GM11168 (cell line): ENCODE measurements around the gene MAP4K1.
"Not testable (repeated sequence)": the region's sequence is repeated elsewhere in the genome, so short reads cannot be mapped to it uniquely, and the experiment has no call there.

Experiments
- in situ Hi-C: fragments of 300-500 bp; cut with MboI; formaldehyde crosslinking; loops from one replicate; pipeline ENCODE4 v1.12.0; 2022; ENCODE audit warnings: low sequenced_read_pairs; ENCODE audit not compliant: unreplicated experiment

The MAP4K1 gene

GRCh38 chr19:38653028-38653571, 35.3 kb upstream of the MAP4K1 start:
- in situ Hi-C loops: no loop called here

GRCh38 chr19:38650911-38651584, 33.3 kb upstream of the MAP4K1 start:
- in situ Hi-C loops: no loop called here

- in situ Hi-C loops: no loop called here
These were observed 32.5 kb upstream of the MAP4K1 start for GRCh38 chr19:38650172-38650775.

GRCh38 chr19:38649305-38650171, 31.8 kb upstream of the MAP4K1 start:
- in situ Hi-C loops: no loop called here

- in situ Hi-C loops: no loop called here
These were observed 31.1 kb upstream of the MAP4K1 start for GRCh38 chr19:38648769-38649304.

- in situ Hi-C loops: no loop called here
These were observed 30.4 kb upstream of the MAP4K1 start for GRCh38 chr19:38647966-38648768.

- in situ Hi-C loops: no loop called here
These were observed 29.7 kb upstream of the MAP4K1 start, which contains the start of gene ACTN4 for GRCh38 chr19:38647368-38647965. ACTN4 (plus strand) TSS chr19:38647649; CDS start chr19:38647746, 97 bp downstream.

- in situ Hi-C loops: no loop called here
These were observed 27.0 kb upstream of the MAP4K1 start for GRCh38 chr19:38644719-38645118.

GRCh38 chr19:38642176-38642575, 24.4 kb upstream of the MAP4K1 start:
- in situ Hi-C loops: no loop called here

GRCh38 chr19:38640368-38640767, 22.6 kb upstream of the MAP4K1 start:
- in situ Hi-C loops: no loop called here

- in situ Hi-C loops: loop anchor here (5.0 kb wide), 1 partner anchor 97 kb away; no protein-coding TSS in a partner anchor
These were observed 21.9 kb upstream of the MAP4K1 start for GRCh38 chr19:38639679-38640078.

GRCh38 chr19:38638461-38638860, 20.7 kb upstream of the MAP4K1 start:
- in situ Hi-C loops: loop anchor here (5.0 kb wide), 1 partner anchor 96 kb away; no protein-coding TSS in a partner anchor

GRCh38 chr19:38635483-38636399, 18.0 kb upstream of the MAP4K1 start:
- in situ Hi-C loops: loop anchor here (5.0 kb wide), 1 partner anchor 93 kb away; no protein-coding TSS in a partner anchor

GRCh38 chr19:38634757-38635482, 17.2 kb upstream of the MAP4K1 start:
- in situ Hi-C loops: loop anchor here (5.0 kb wide), 1 partner anchor 93 kb away; no protein-coding TSS in a partner anchor

GRCh38 chr19:38632476-38633213, 14.9 kb upstream of the MAP4K1 start:
- in situ Hi-C loops: no loop called here

- in situ Hi-C loops: not testable (repeated sequence)
These were observed 14.2 kb upstream of the MAP4K1 start for GRCh38 chr19:38631811-38632475.
